GM12878 (cell line): ENCODE results near the gene FGFRL1. TPM values are rescaled to one million over a fixed set of nuclear protein-coding genes. Genes with fewer than 3 reads are reported as not detected.
A peak's percentile ranks its signal among the peaks of the same experiment; 100 is the strongest.

Source experiments
- ATAC-seq: fragments of 200-7000 bp; cut with Tn5 transposase; 3 replicates; pipeline ENCODE4 v1.9.1; 2020; ENCODE audit warnings: mild to moderate bottlenecking, moderate library complexity
- BruUV-seq: library from RNA; stranded (reverse); fragments of 400-500 nt; replicated peaks from 2 replicates; lab custom pipeline; 2021; lab: Mats Ljungman, UMichigan
- CTCF ChIA-PET: fragments of 300-600 bp; sonication (Branson Sonifier 250); formaldehyde crosslinking; extraction: SDS; loops from one replicate; lab custom pipeline; 2021; ENCODE audit warnings: inconsistent platforms; lab: Yijun Ruan, JAX
- POLR2A ChIA-PET: fragments of 350-600 bp; formaldehyde crosslinking; extraction: SDS; loops from one replicate; lab custom pipeline; 2021; ENCODE audit warnings: inconsistent platforms; lab: Charles Lee
- RAD21 ChIA-PET: fragments of 300-600 bp; sonication (Branson Sonifier 250); formaldehyde crosslinking; loops from one replicate; lab custom pipeline; 2023; ENCODE audit warnings: antibody characterized with exemption; ENCODE audit not compliant: unreplicated experiment; lab: Charles Lee
- SMC1A ChIA-PET: fragments of 300-600 bp; sonication (Branson Sonifier 250); formaldehyde crosslinking; loops from one replicate; lab custom pipeline; 2023; ENCODE audit not compliant: unreplicated experiment, uncharacterized antibody; lab: Charles Lee
- DNase-seq: peaks from one replicate; pipeline ENCODE4 v3.0.0-alpha.2; 2011; ENCODE audit warnings: low read depth, low spot score
- FAIRE-seq: peaks from 3 replicates; lab custom pipeline; 2011; peaks lifted over from hg19 to GRCh38; lab: Jason Lieb, UNC
- H2AFZ ChIP-seq: 2 replicates; pipeline ENCODE4 v1.6.0; 2011; ENCODE audit warnings: low read depth, low read length, control low read depth; ENCODE audit not compliant: control insufficient read depth
- H3K27ac ChIP-seq: 2 replicates; pipeline ENCODE4 v1.5.1; 2011; ENCODE audit warnings: control low read depth; ENCODE audit not compliant: control insufficient read depth, insufficient read depth
- H3K27me3 ChIP-seq, 2 experiments: replicated peaks in 1 of 2; 2 replicates each; pipeline versions ENCODE4 v1.6.0 to v1.6.1; 2011; ENCODE audit warnings: low read length in 1 of 2; ENCODE audit not compliant: control insufficient read depth in 2 of 2, insufficient read depth in 2 of 2
- H3K36me3 ChIP-seq, 2 experiments: 2 replicates each; pipeline ENCODE4 v1.5.1; 2011; ENCODE audit warnings: low read length in 1 of 2; ENCODE audit not compliant: control insufficient read depth in 2 of 2, insufficient read depth in 2 of 2
- H3K4me1 ChIP-seq: 2 replicates; pipeline ENCODE4 v1.6.1; 2011; ENCODE audit warnings: mild to moderate bottlenecking, low read length, moderate library complexity, mixed read lengths; ENCODE audit not compliant: control insufficient read depth, insufficient read depth
- H3K4me2 ChIP-seq: 2 replicates; pipeline ENCODE4 v1.6.0; 2011; ENCODE audit warnings: control low read depth; ENCODE audit not compliant: control insufficient read depth, insufficient read depth
- H3K4me3 ChIP-seq: fragments of 200-600 bp; sonication (generic); 2 replicates; pipeline ENCODE4 v1.5.1; 2016
- H3K79me2 ChIP-seq: 2 replicates; pipeline ENCODE4 v1.6.0; 2011; ENCODE audit warnings: low read length; ENCODE audit not compliant: control insufficient read depth, insufficient read depth
- H3K9ac ChIP-seq: 2 replicates; pipeline ENCODE4 v1.8.0; 2011; ENCODE audit warnings: low read length, control low read depth, mixed read lengths; ENCODE audit not compliant: control insufficient read depth, insufficient read depth
- H3K9me3 ChIP-seq: replicated peaks from 3 replicates; pipeline ENCODE4 v1.5.1; 2011; ENCODE audit warnings: mild to moderate bottlenecking, low read length; ENCODE audit not compliant: control insufficient read depth, insufficient read depth
- H4K20me1 ChIP-seq: 2 replicates; pipeline ENCODE4 v1.6.0; 2011; ENCODE audit not compliant: control insufficient read depth, insufficient read depth
- CTCF ChIP-seq, 3 experiments: IDR thresholded peaks in 2 of 3; conservative IDR thresholded peaks in 1 of 3; 2 replicates each; pipeline ENCODE4 v1.5.1; 2011; ENCODE audit warnings: low read depth in 3 of 3, low read length in 3 of 3, mild to moderate bottlenecking in 3 of 3, control low read depth in 2 of 3, moderate library complexity in 2 of 3, inconsistent platforms in 1 of 3, mixed read lengths in 1 of 3; ENCODE audit not compliant: control insufficient read depth in 2 of 3, insufficient read depth in 1 of 3; ENCODE audit errors: extremely low read depth in 1 of 3
- EGR1 ChIP-seq, 2 experiments: IDR thresholded peaks; 1 replicate in 1 of 2; 2 replicates in 1 of 2; pipeline ENCODE4 v1.6.1; 2011 to 2012; ENCODE audit warnings: low read depth in 2 of 2, low read length in 2 of 2, borderline replicate concordance in 1 of 2, mild to moderate bottlenecking in 1 of 2, moderate library complexity in 1 of 2
- RAD21 ChIP-seq: IDR thresholded peaks from 2 replicates; pipeline ENCODE4 v1.6.1; 2011; ENCODE audit warnings: mild to moderate bottlenecking, low read depth, low read length, moderate library complexity; ENCODE audit not compliant: insufficient read depth
- RBBP5 ChIP-seq: fragments of 200-600 bp; sonication (generic); conservative IDR thresholded peaks from 2 replicates; pipeline ENCODE4 v1.6.1; 2016
- WGBS: methylation state at CpG from one replicate; pipeline ENCODE4 v1.1.6; 2016; ENCODE audit warnings: low lambda C conversion rate; ENCODE audit not compliant: insufficient replicate concordance, insufficient coverage; ENCODE audit errors: missing lambda C conversion rate; 5-methylcytosine and 5-hydroxymethylcytosine counted together
- in situ Hi-C: fragments of 300-500 bp; cut with MboI; formaldehyde crosslinking; loops from 9 replicates; pipeline ENCODE4 v1.14.3; 2018; ENCODE audit warnings: mixed read lengths
- intact Hi-C: fragments of 100-400 bp; cut with micrococcal nuclease; formaldehyde crosslinking; loops from one replicate; pipeline ENCODE4 v1.14.2; 2022; ENCODE audit not compliant: unreplicated experiment
- polyA plus RNA-seq, 11 experiments: library from polyadenylated mRNA; depleted of rRNA in 4 of 11; unstranded in 6 of 11; stranded (reverse) in 5 of 11; fragments of >200 nt; fragmentation: Nextera tagmentation in 4 of 11; fragmentation: Illumina TruSeq in 1 of 11; extraction: Ambion mirVana in 4 of 11; extraction: Trizol in 1 of 11; gene quantifications; 1 replicate in 1 of 11; 2 replicates in 10 of 11; pipeline versions ENCODE4 v1.2.1 to v1.2.3, GENCODE V29; 2011 to 2016; ENCODE audit warnings: inconsistent platforms in 2 of 11, missing spikeins in 2 of 11, low read depth in 1 of 11
- total RNA-seq, 4 experiments: library from RNA; depleted of rRNA in 3 of 4; stranded (reverse); fragments of >200 nt in 3 of 4; fragmentation: Illumina TruSeq in 1 of 4; extraction: Trizol in 1 of 4; gene quantifications; 2 replicates each; pipeline versions ENCODE4 v1.2.1 to v1.2.3, GENCODE V29; 2013 to 2021
- TF ChIP-seq, protein P1 (sequence below): IDR thresholded peaks from 2 replicates; pipeline ENCODE4 v1.6.1; 2011; ENCODE audit warnings: low read depth, low read length, improper control_type of control experiment, borderline replicate concordance

The FGFRL1 gene
- total and polyA plus RNA-seq, 10 of the 15 experiments (the other 5 are each of a cell fraction or from before 2014, with no cell fraction given) = 0.02 to 1.5 (median 0.29) TPM; not detected in 2

- in situ Hi-C loops = no loop called here
- Histone ChIP-seq H3K4me3 (no peak within 1 kb of the TSS), H3K9ac (no peak within 1 kb of the TSS), H3K36me3 (no peaks in the 10 kb centered on the region), H3K4me2 (no peak within 1 kb of the TSS), H3K9me3 (no peaks in the 10 kb centered on the region; the same call in 2 of the 3 replicates), H2AFZ (no peak within 1 kb of the TSS), H3K79me2 (no peaks in the 10 kb centered on the region), H3K27me3 (peaks cover 1 to 2% of the 10 kb centered on the region in 2 experiments), H4K20me1 (no peaks in the 10 kb centered on the region), H3K4me1 (no peaks in the 10 kb centered on the region), H3K27ac (no peak within 1 kb of the TSS)
- 84% methylated on average over 36 of the region's 37 CpGs for WGBS
- POLR2A ChIA-PET = interaction anchor here (0.5 kb wide), 1 partner anchor 215 kb away, joined by 3 read pairs; no protein-coding TSS in a partner anchor
- CTCF ChIA-PET = no interaction called here
- BruUV-seq = no TSS peak
- FAIRE-seq (no peak), DNase-seq (no peak), ATAC-seq (no peak)
- intact Hi-C loops = no loop called here
- SMC1A ChIA-PET = no interaction called here
- TF ChIP-seq, protein P1, sequence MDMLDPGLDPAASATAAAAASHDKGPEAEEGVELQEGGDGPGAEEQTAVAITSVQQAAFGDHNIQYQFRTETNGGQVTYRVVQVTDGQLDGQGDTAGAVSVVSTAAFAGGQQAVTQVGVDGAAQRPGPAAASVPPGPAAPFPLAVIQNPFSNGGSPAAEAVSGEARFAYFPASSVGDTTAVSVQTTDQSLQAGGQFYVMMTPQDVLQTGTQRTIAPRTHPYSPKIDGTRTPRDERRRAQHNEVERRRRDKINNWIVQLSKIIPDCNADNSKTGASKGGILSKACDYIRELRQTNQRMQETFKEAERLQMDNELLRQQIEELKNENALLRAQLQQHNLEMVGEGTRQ = no peak
- no peak for TF ChIP-seq RBBP5
- RAD21 ChIA-PET = no interaction called here
Measured at GRCh38 chr4:993111-994029, 18.1 kb upstream of the FGFRL1 start, which contains the start of gene SLC26A1. Gene SLC26A1, minus strand, starts transcription at chr4:993404. Its CDS starts 1,701 bp downstream, at chr4:991703.

- Histone ChIP-seq H3K4me3 (no peak overlapping the region), H3K4me1 (no peaks in the 10 kb centered on the region), H2AFZ (no peak overlapping the region), H3K27ac (no peak overlapping the region), H4K20me1 (no peaks in the 10 kb centered on the region), H3K9me3 (no peaks in the 10 kb centered on the region), H3K4me2 (no peak overlapping the region), H3K36me3 (no peaks in the 10 kb centered on the region), H3K79me2 (no peaks in the 10 kb centered on the region), H3K27me3 (peaks cover 2 to 3% of the 10 kb centered on the region in 2 experiments), H3K9ac (no peak overlapping the region)
- peak; percentile 33 for TF ChIP-seq RAD21
- no peak for TF ChIP-seq EGR1 (IDR thresholded peaks at IDR 0.05; ENCODE audit: borderline replicate concordance in 1 of 2, low read depth in 2 of 2, low read length in 2 of 2)
- TF ChIP-seq CTCF (IDR thresholded peaks at IDR 0.05 in 2 of 3, conservative IDR thresholded peaks at IDR 0.05 in 1 of 3; ENCODE audit: control insufficient read depth in 2 of 3, extremely low read depth in 1 of 3, insufficient read depth in 1 of 3, low read depth in 3 of 3, low read length in 3 of 3) = peak in 1 of 3 experiments; percentile 17; a peak in 1 of 6 replicates
- ATAC-seq = no peak
- 73% methylated on average over 20 of the region's 23 CpGs for WGBS
- no peak for DNase-seq
- ChIA-PET RAD21 (no interaction called here), SMC1A (no interaction called here), CTCF (no interaction called here), POLR2A (no interaction called here)
- FAIRE-seq = no peak
- BruUV-seq = no TSS peak
- intact Hi-C loops = no loop called here
- in situ Hi-C loops = no loop called here
Measured at GRCh38 chr4:995311-996026, 16.0 kb upstream of the FGFRL1 start.
